Measurements from ENCODE around the gene XKRX. TPM values are rescaled to one million over a fixed set of nuclear protein-coding genes. Genes with fewer than 3 reads are reported as not detected.

XKRX gene
- total RNA-seq, 3 donors from 2014 or later = 0.73 to 3.4 (median 3.3) TPM

GRCh38 chrX:100895365-100896075 is 33.2 kb downstream of the XKRX start:
- DNase-seq (peak in 2 of 3 donors; percentile 31 to 36), ATAC-seq (peak; percentile 84)
- no peaks in the 10 kb centered on the region for H3K36me3 ChIP-seq (ENCODE audit: low read depth)
- intact Hi-C loops (cut with DNase I, micrococcal nuclease) = no loop called here
- H3K4me1 ChIP-seq (ENCODE audit: low read depth) = no peaks in the 10 kb centered on the region
- H3K9me3 ChIP-seq = no peaks in the 10 kb centered on the region
- TF ChIP-seq CTCF (IDR thresholded peaks at IDR 0.05) = no peak
- H3K4me3 ChIP-seq = no peak overlapping the region

- peaks cover 6% of the 10 kb centered on the region for H3K4me1 ChIP-seq (ENCODE audit: low read depth)
- ATAC-seq = peak; percentile 66
- H3K4me3 ChIP-seq = no peak overlapping the region
- H3K36me3 ChIP-seq (ENCODE audit: low read depth) = no peaks in the 10 kb centered on the region
- no peak for TF ChIP-seq CTCF (IDR thresholded peaks at IDR 0.05)
- no peak for DNase-seq
- intact Hi-C loops (cut with DNase I, micrococcal nuclease) = no loop called here
- H3K9me3 ChIP-seq = no peaks in the 10 kb centered on the region
Measured at GRCh38 chrX:100883654-100884053, 45.1 kb downstream of the XKRX start.

GRCh38 chrX:100880368-100880767 is 48.3 kb downstream of the XKRX start:
- Histone ChIP-seq H3K4me3 (no peak overlapping the region), H3K4me1 (ENCODE audit: low read depth) (peaks cover 6% of the 10 kb centered on the region), H3K9me3 (no peaks in the 10 kb centered on the region), H3K36me3 (ENCODE audit: low read depth) (no peaks in the 10 kb centered on the region)
- ATAC-seq (peak; percentile 90), DNase-seq (peak in 1 of 3 donors; percentile 42)
- intact Hi-C loops (cut with DNase I, micrococcal nuclease) = no loop called here
- TF ChIP-seq CTCF (IDR thresholded peaks at IDR 0.05) = no peak

- no peaks in the 10 kb centered on the region for H3K9me3 ChIP-seq
- TF ChIP-seq CTCF (IDR thresholded peaks at IDR 0.05) = no peak
- intact Hi-C loops (cut with DNase I, micrococcal nuclease) = no loop called here
- peak; percentile 90 for ATAC-seq
- H3K4me1 ChIP-seq (ENCODE audit: low read depth) = peaks cover 2% of the 10 kb centered on the region
- peak in 2 of 3 donors; percentile 30 to 49 for DNase-seq
- peak within 1 kb of the TSS; percentile 3 for H3K4me3 ChIP-seq
- no peaks in the 10 kb centered on the region for H3K36me3 ChIP-seq (ENCODE audit: low read depth)
Measured at GRCh38 chrX:100874325-100874724, 54.4 kb downstream of the XKRX start, which contains the start of gene NOX1. NOX1 (minus strand) TSS chrX:100874359; CDS start chrX:100874139, 220 bp downstream.

GRCh38 chrX:100871594-100872560 is 56.8 kb downstream of the XKRX start:
- intact Hi-C loops (cut with DNase I, micrococcal nuclease) = no loop called here
- no peak for TF ChIP-seq CTCF (IDR thresholded peaks at IDR 0.05)
- Histone ChIP-seq H3K4me1 (ENCODE audit: low read depth) (no peaks in the 10 kb centered on the region), H3K9me3 (no peaks in the 10 kb centered on the region), H3K4me3 (no peak overlapping the region), H3K36me3 (ENCODE audit: low read depth) (no peaks in the 10 kb centered on the region)
- ATAC-seq (peak; percentile 41), DNase-seq (no peak)
